Measurements from ENCODE around the gene ADSS2. TPM values are rescaled to one million over a fixed set of nuclear protein-coding genes. Genes with fewer than 3 reads are reported as not detected.

ADSS2 gene
- total RNA-seq, 1 donor from 2014 or later = 181 TPM

GRCh38 chr1:244395965-244396364, 55.7 kb downstream of the ADSS2 start:
- H3K27ac Mint-ChIP-seq = no peak overlapping the region
- Histone ChIP-seq H3K27me3 (no peaks in the 10 kb centered on the region), H3K9me3 (ENCODE audit: low read depth) (peaks cover 2% of the 10 kb centered on the region), H4K20me1 (ENCODE audit: low read depth) (no peaks in the 10 kb centered on the region), H3K36me3 (peaks cover 6% of the 10 kb centered on the region), H3F3A (ENCODE audit: low read depth) (peaks cover 2% of the 10 kb centered on the region), H3K27ac (no peak overlapping the region), H3K79me2 (ENCODE audit: low read depth) (no peaks in the 10 kb centered on the region), H3K4me1 (no peaks in the 10 kb centered on the region), H3K4me2 (no peak overlapping the region), H3K4me3 (no peak overlapping the region), H2AFZ (replicated peaks) (no peak overlapping the region), H3K9ac (no peak overlapping the region)
- H3K9me3 Mint-ChIP-seq = peaks cover 10% of the 10 kb centered on the region
- H3K36me3 Mint-ChIP-seq = peaks cover 10% of the 10 kb centered on the region
- H3K27me3 Mint-ChIP-seq (ENCODE audit: insufficient read depth, low read depth) = peaks cover 4% of the 10 kb centered on the region
- no peaks in the 10 kb centered on the region for H3K4me1 Mint-ChIP-seq
- DNase-seq (ENCODE audit: low spot score) = no peak
- no peak for TF ChIP-seq EZH2 (IDR thresholded peaks at IDR 0.05)
- TF ChIP-seq, protein P1, sequence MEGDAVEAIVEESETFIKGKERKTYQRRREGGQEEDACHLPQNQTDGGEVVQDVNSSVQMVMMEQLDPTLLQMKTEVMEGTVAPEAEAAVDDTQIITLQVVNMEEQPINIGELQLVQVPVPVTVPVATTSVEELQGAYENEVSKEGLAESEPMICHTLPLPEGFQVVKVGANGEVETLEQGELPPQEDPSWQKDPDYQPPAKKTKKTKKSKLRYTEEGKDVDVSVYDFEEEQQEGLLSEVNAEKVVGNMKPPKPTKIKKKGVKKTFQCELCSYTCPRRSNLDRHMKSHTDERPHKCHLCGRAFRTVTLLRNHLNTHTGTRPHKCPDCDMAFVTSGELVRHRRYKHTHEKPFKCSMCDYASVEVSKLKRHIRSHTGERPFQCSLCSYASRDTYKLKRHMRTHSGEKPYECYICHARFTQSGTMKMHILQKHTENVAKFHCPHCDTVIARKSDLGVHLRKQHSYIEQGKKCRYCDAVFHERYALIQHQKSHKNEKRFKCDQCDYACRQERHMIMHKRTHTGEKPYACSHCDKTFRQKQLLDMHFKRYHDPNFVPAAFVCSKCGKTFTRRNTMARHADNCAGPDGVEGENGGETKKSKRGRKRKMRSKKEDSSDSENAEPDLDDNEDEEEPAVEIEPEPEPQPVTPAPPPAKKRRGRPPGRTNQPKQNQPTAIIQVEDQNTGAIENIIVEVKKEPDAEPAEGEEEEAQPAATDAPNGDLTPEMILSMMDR (IDR thresholded peaks at IDR 0.05) = no peak
- TF ChIP-seq EZH2phosphoT487 (IDR thresholded peaks at IDR 0.05) = no peak
- no peak overlapping the region for H3K4me3 Mint-ChIP-seq

DNA sequence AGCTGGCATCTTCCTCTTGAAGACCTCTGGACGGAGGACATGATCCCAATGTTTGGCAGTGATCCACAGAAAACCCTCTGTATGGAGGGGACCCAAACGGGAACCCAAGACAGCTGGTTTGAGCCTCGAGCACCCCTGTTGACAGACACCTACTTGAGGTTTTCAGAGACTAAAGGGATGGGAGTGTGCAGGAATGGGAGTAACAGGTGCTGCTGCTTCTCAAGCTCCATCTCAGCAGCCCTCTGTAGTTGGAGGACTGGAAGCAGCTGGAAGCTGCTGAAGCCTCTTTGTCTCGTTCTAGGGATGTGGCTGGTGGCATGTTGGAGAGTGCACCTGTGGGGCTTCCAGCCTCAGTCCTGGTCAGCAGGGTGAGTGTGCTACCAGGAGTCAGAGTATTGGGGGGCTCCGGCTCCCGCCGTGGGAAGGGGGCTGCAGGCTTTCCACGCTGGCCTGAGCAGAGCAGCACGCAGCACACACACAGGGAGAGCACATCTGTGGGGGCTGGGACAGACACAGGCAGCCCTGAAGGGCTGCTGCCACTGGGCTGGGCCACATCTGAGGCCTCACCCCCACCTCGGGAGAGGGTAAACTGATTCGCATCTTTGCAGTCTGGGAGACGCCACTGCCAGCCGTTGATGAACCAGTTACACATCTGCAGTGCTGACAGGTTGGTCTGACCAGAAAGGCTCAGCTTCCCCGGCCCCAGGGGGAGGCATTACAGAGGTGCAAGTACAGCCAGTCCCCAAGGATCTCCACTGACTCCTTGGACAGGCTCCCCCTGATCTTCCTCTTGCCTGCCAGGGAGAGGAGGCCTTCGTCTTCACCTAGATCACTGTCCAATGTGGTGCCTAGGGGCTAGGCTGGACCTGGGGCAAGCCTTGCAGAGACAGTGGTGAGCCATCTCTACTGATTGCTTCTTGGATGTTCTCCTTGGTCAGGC, 56.6 kb downstream of the ADSS2 start:
- DNase-seq (ENCODE audit: low spot score) = no peak
- no peak for TF ChIP-seq EZH2 (IDR thresholded peaks at IDR 0.05)
- no peak for TF ChIP-seq EZH2phosphoT487 (IDR thresholded peaks at IDR 0.05)
- TF ChIP-seq, protein P1 (IDR thresholded peaks at IDR 0.05) = no peak
- H3K27ac Mint-ChIP-seq = no peak overlapping the region
- H3K27me3 Mint-ChIP-seq (ENCODE audit: insufficient read depth, low read depth) = peaks cover 4% of the 10 kb centered on the region
- Histone ChIP-seq H3K9ac (no peak overlapping the region), H2AFZ (replicated peaks) (no peak overlapping the region), H3K27ac (peak overlapping the region; percentile 35), H3F3A (ENCODE audit: low read depth) (no peaks in the 10 kb centered on the region), H3K9me3 (ENCODE audit: low read depth) (no peaks in the 10 kb centered on the region), H4K20me1 (ENCODE audit: low read depth) (no peaks in the 10 kb centered on the region), H3K4me2 (no peak overlapping the region), H3K27me3 (no peaks in the 10 kb centered on the region), H3K4me3 (no peak overlapping the region), H3K4me1 (no peaks in the 10 kb centered on the region), H3K36me3 (peaks cover 4% of the 10 kb centered on the region), H3K79me2 (ENCODE audit: low read depth) (no peaks in the 10 kb centered on the region)
- peaks cover 2% of the 10 kb centered on the region for H3K9me3 Mint-ChIP-seq
- no peaks in the 10 kb centered on the region for H3K4me1 Mint-ChIP-seq
- no peak overlapping the region for H3K4me3 Mint-ChIP-seq
- peaks cover 8% of the 10 kb centered on the region for H3K36me3 Mint-ChIP-seq

DNA sequence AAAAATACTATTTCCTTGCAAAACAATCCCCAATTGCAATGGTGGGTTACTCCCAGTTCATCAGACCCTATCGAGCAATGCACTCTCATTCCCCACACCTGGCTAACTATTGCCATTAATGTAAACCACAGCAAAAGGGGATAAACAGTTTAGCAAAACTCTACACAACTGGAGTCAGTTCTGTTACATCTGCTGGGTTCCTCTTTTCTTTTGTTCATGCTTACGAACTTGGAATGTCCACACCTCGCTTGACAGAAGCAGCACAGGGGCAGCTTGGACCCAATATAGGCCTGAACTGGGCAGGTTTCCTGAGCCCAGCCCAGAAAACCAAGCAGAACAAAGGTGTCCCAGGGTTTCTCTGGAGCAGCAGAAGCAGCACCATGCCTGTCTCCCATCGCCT, 57.4 kb downstream of the ADSS2 start:
- Histone ChIP-seq H3K4me3 (no peak overlapping the region), H3K79me2 (ENCODE audit: low read depth) (no peaks in the 10 kb centered on the region), H3K27ac (no peak overlapping the region), H3K4me2 (no peak overlapping the region), H3K36me3 (no peaks in the 10 kb centered on the region), H3K4me1 (peaks cover 3% of the 10 kb centered on the region), H3K9ac (no peak overlapping the region), H3F3A (ENCODE audit: low read depth) (no peaks in the 10 kb centered on the region), H3K9me3 (ENCODE audit: low read depth) (no peaks in the 10 kb centered on the region), H4K20me1 (ENCODE audit: low read depth) (no peaks in the 10 kb centered on the region), H3K27me3 (no peaks in the 10 kb centered on the region), H2AFZ (replicated peaks) (no peak overlapping the region)
- Mint-ChIP-seq H3K27ac (no peak overlapping the region), H3K9me3 (peaks cover 2% of the 10 kb centered on the region), H3K4me1 (no peaks in the 10 kb centered on the region), H3K4me3 (no peak overlapping the region), H3K27me3 (ENCODE audit: insufficient read depth, low read depth) (peaks cover 4% of the 10 kb centered on the region), H3K36me3 (peaks cover 8% of the 10 kb centered on the region)
- DNase-seq (ENCODE audit: low spot score) = no peak
- TF ChIP-seq, protein P1 (IDR thresholded peaks at IDR 0.05) = no peak
- no peak for TF ChIP-seq EZH2phosphoT487 (IDR thresholded peaks at IDR 0.05)
- TF ChIP-seq EZH2 (IDR thresholded peaks at IDR 0.05) = no peak

Data from neural progenitor cell (in vitro differentiated cells).